Measurements from ENCODE around the gene ZNF385D.

DNA sequence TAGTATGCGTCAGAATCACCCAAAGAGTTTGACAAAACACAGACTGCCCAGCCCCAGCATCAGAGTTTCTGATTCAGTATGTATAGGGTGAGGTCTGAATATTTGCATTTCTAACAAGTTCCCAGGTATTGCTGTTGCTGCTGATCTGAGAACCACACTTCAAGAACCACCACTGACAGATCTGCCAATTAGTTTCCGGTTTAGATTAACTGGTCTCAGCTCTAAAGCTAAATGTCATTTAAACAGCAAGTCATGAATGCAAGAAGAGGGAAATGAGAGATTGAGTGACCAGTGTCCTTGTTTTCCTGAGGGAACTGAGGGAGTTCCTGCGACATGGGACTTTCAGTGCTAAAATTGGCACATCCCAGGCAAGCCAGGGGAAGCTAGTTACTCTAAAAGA is 305.0 kb downstream of the ZNF385D start:
- TF ChIP-seq, protein P1, sequence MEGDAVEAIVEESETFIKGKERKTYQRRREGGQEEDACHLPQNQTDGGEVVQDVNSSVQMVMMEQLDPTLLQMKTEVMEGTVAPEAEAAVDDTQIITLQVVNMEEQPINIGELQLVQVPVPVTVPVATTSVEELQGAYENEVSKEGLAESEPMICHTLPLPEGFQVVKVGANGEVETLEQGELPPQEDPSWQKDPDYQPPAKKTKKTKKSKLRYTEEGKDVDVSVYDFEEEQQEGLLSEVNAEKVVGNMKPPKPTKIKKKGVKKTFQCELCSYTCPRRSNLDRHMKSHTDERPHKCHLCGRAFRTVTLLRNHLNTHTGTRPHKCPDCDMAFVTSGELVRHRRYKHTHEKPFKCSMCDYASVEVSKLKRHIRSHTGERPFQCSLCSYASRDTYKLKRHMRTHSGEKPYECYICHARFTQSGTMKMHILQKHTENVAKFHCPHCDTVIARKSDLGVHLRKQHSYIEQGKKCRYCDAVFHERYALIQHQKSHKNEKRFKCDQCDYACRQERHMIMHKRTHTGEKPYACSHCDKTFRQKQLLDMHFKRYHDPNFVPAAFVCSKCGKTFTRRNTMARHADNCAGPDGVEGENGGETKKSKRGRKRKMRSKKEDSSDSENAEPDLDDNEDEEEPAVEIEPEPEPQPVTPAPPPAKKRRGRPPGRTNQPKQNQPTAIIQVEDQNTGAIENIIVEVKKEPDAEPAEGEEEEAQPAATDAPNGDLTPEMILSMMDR (IDR thresholded peaks at IDR 0.05), result no peak
- no peak for TF ChIP-seq POLR2A (IDR thresholded peaks at IDR 0.05)

Measured in testis (tissue), 2 donors.